Non-pigmented ciliary epithelial cell (primary cell): ENCODE results near the gene ZNF223.

ENCODE experiments used
- DNase-seq: peaks from one replicate; pipeline ENCODE4 v3.0.0-alpha.2; 2010; ENCODE audit warnings: low read depth

The ZNF223 gene

GRCh38 chr19:44051650-44052402 is at the start of gene ZNF223:
TSS of gene ZNF223 (plus strand) at chr19:44052036. CDS start at chr19:44055177, 3,141 bp downstream.
- peak; percentile 67 for DNase-seq

GRCh38 chr19:44002212-44002565 is 49.6 kb upstream of the ZNF223 start:
- DNase-seq, result no peak

- peak; percentile 85 for DNase-seq
Observed at GRCh38 chr19:44002566-44003460, 49.0 kb upstream of the ZNF223 start, which contains the start of gene ZNF230. TSS of gene ZNF230 (plus strand) at chr19:44002957. CDS start at chr19:44007079, 4,122 bp downstream.

DNA sequence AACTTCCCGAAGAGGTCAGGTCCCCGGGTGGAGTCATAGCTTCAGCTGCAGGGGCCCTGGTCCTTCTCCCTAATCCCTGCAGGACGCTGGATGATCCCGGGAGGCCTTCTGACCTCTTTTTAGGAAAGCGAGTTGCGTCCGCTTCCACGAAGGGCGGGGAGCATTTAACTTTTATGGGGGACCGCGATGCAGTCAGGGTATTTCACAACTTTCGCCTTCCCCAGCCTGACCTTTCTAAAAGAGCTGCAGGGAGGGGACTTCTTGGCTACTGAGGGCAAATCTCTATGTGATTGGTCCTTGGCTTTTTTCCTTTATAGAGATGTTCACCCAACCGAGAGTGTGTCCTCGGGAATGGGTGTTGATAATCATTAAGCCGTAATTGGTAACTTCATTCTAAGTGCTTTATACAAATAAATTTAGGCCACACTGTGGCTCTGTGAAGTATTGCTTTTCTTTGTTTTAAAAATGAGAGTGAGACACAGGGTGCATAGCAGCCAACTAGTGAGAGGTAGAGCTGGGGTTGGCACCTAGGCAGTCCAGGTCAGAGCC is 48.3 kb upstream of the ZNF223 start:
- DNase-seq, result no peak

- DNase-seq, result no peak
Observed at GRCh38 chr19:44005973-44006372, 45.9 kb upstream of the ZNF223 start.

DNA sequence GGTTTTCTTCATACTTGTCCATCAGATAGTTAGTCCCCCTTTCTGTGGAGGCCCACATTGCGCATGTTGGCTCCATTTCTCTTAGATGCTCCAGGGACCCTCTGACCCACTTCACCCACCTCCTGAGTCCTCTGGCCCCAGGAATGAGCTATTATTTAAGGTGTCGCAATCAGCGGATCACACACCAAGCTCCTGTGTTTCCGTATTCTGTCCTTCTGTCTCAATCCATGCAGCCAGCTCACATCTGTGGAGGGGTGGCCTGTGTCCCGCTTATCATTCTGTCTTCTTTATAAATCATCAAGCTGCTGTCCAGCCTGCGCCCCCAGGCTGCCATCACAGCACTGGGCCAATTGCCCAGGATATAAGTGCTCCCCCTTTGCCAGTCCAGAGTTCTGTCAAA is 44.4 kb upstream of the ZNF223 start:
- DNase-seq, result no peak

- no peak for DNase-seq
Observed at GRCh38 chr19:44010468-44010867, 41.4 kb upstream of the ZNF223 start.

GRCh38 chr19:44019498-44019897 is 32.3 kb upstream of the ZNF223 start:
- no peak for DNase-seq

DNA sequence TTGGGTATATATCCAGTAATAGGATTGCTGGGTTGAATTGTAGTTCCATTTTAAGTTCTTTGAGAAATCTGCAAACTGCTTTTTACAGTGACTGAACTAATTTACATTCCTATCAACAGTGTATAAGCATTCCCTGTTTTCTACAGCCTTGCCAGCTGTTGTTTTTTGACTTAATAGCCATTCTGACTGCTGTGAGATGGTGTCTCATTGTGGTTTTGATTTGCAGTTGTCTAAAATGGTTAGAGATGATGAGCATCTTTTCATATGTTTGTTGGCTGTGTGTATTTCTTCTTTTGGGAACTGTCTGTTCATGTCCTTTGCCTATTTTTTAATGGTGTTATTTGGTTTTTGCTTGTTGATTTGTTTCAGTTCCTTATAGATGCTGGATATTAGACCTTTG is 30.6 kb upstream of the ZNF223 start:
- no peak for DNase-seq

GRCh38 chr19:44024900-44025216 is 27.0 kb upstream of the ZNF223 start:
- DNase-seq, result no peak

GRCh38 chr19:44025217-44025936 is 26.5 kb upstream of the ZNF223 start, which contains the start of gene ZNF222:
TSS of gene ZNF222 (plus strand) at chr19:44025379. CDS start at chr19:44025437, 58 bp downstream.
- DNase-seq, result peak; percentile 70

GRCh38 chr19:44026622-44027021 is 25.2 kb upstream of the ZNF223 start:
- no peak for DNase-seq

DNA sequence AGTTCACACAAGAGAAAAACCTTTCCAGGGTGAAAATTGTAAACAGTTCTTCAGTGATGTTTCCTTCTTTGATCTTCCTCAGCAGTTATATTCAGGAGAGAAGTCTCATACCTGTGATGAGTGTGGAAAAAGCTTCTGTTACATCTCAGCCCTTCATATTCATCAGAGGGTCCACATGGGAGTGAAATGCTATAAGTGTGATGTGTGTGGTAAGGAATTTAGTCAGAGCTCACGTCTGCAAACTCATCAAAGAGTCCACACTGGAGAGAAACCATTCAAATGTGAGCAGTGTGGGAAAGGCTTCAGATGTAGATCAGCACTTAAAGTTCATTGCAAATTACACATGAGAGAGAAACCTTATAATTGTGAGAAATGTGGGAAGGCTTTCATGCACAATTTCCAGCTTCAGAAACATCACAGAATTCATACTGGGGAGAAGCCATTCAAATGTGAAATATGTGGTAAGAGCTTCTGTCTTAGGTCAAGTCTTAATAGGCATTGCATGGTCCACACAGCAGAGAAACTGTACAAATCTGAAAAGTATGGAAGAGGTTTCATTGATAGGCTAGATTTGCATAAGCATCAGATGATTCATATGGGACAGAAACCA is 19.7 kb upstream of the ZNF223 start:
- no peak for DNase-seq

- no peak for DNase-seq
Observed at GRCh38 chr19:44042147-44042546, 9.7 kb upstream of the ZNF223 start.

DNA sequence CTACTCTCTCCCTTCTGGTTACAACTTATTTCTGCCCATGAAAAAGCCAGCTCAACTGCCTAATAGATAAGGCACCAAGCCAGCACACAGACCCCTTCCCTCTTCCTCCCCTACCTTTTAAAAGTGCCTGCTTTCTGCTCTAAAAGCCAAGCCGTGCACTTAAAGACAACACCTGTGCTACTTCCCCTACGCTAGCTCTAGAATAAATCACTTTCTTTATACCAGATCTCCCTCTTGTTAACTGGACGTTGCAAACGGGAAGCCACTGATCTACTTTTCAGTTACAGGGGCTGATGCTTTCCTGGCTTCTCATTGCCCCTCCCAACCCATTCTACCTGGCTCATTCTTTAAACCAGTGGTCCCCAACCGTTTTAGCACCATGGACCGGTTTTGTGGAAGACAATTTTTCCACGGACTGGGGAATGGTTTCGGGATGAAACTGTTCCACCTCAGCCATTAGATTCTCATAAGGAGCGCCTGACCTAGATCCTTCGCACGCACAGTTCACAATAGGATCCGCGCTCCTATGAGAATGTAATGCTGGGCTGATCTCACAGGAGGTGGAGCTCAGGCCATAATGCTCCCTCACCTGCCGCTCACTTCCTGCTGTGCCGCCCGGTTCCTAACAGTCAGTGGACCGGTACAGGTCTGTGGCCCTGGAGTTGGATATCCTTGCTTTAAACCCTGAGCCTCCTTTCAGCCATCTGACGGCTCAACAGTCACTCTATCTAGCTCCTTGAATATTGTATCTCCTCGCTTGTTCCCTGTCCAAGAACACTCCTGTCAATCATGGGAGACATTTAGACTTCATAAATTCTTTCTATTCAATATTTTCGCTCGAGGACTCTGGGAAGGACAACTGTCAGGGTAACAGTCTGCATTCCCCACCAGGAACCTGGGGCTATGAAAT is 841 bp upstream of the ZNF223 start:
- DNase-seq, result no peak

GRCh38 chr19:44055870-44056269 is 4.0 kb downstream of the ZNF223 start:
- DNase-seq, result no peak

- DNase-seq, result no peak
Observed at GRCh38 chr19:44059229-44059628, 7.4 kb downstream of the ZNF223 start.

- no peak for DNase-seq
Observed at GRCh38 chr19:44061038-44061437, 9.2 kb downstream of the ZNF223 start.

GRCh38 chr19:44066305-44066704 is 14.5 kb downstream of the ZNF223 start:
- DNase-seq, result no peak

DNA sequence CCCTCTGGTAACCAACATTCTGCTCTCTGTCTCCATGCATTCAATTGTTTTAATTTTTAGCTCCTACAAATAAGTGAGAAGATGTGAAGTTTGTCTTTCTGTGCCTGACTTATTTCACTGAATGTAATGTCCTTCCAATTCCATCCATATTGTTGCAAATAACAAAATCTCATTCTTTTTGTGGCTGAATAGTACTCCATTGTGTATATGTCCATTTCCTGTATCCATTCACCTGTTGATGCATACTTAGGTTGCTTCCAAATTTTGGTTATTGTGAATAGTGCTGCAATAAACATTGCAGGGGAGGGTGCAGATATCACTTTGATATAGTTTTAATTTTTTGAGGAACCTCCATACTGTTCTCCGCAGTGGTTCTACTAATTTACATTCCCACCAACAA is 17.6 kb downstream of the ZNF223 start:
- DNase-seq, result no peak
